SKM-1 (cell line): ENCODE measurements around the gene CDK14.
"Not testable (repeated sequence)": the region's sequence is repeated elsewhere in the genome, so short reads cannot be mapped to it uniquely, and the experiment has no call there.

ENCODE experiments used
- DNase-seq: peaks from one replicate; lab custom pipeline; 2025; ENCODE audit not compliant: unreplicated experiment; lab: John Stamatoyannopoulos, UW

Gene CDK14

GRCh38 chr7:90749262-90749661 lies 153.1 kb downstream of the CDK14 start:
- no peak for DNase-seq

GRCh38 chr7:90749774-90750173 lies 153.7 kb downstream of the CDK14 start:
- no peak for DNase-seq

GRCh38 chr7:90751595-90751994 lies 155.5 kb downstream of the CDK14 start:
- no peak for DNase-seq

- no peak for DNase-seq
These were observed 155.9 kb downstream of the CDK14 start for GRCh38 chr7:90752051-90752450.

- no peak for DNase-seq
These were observed 158.9 kb downstream of the CDK14 start for GRCh38 chr7:90755041-90755440.

- DNase-seq = no peak
These were observed 160.2 kb downstream of the CDK14 start for GRCh38 chr7:90756366-90756765.

GRCh38 chr7:90757565-90757950 lies 161.4 kb downstream of the CDK14 start:
- not testable (repeated sequence) for DNase-seq

- no peak for DNase-seq
These were observed 162.9 kb downstream of the CDK14 start for GRCh38 chr7:90758933-90759562.

GRCh38 chr7:90759710-90760109 lies 163.6 kb downstream of the CDK14 start:
- DNase-seq = no peak

GRCh38 chr7:90760892-90761291 lies 164.8 kb downstream of the CDK14 start:
- no peak for DNase-seq

GRCh38 chr7:90761584-90761983 lies 165.5 kb downstream of the CDK14 start:
- no peak for DNase-seq

- no peak for DNase-seq
These were observed 167.0 kb downstream of the CDK14 start for GRCh38 chr7:90763108-90763507.

- DNase-seq = peak; percentile 19
These were observed 168.9 kb downstream of the CDK14 start for GRCh38 chr7:90764848-90765570.

GRCh38 chr7:90766814-90767564 lies 170.9 kb downstream of the CDK14 start:
- DNase-seq = no peak

- no peak for DNase-seq
These were observed 172.2 kb downstream of the CDK14 start for GRCh38 chr7:90768301-90768700.

GRCh38 chr7:90769036-90769435 lies 172.9 kb downstream of the CDK14 start:
- DNase-seq = no peak

GRCh38 chr7:90769566-90769965 lies 173.4 kb downstream of the CDK14 start:
- DNase-seq = not testable (repeated sequence)

GRCh38 chr7:90771281-90771680 lies 175.2 kb downstream of the CDK14 start:
- DNase-seq = no peak

- DNase-seq = no peak
These were observed 176.3 kb downstream of the CDK14 start for GRCh38 chr7:90772410-90772809.

GRCh38 chr7:90773269-90773668 lies 177.1 kb downstream of the CDK14 start:
- no peak for DNase-seq

- no peak for DNase-seq
These were observed 178.6 kb downstream of the CDK14 start for GRCh38 chr7:90774706-90775105.

- no peak for DNase-seq
These were observed 179.4 kb downstream of the CDK14 start for GRCh38 chr7:90775383-90775965.
